WTC11 (cell line): Measurements from ENCODE around the gene WDR48.

Experiments used
- NR2C2 ChIP-seq: sonication (generic); formaldehyde crosslinking; IDR thresholded peaks from 2 replicates; pipeline ENCODE4 v1.8.0; 2022; ENCODE audit warnings: mild to moderate bottlenecking, missing genetic modification reagents
- TF ChIP-seq, protein P1 (sequence below): sonication (generic); formaldehyde crosslinking; IDR thresholded peaks from 2 replicates; pipeline ENCODE4 v1.8.1; 2022; ENCODE audit warnings: low read depth, missing genetic modification reagents, borderline replicate concordance
- TF ChIP-seq, protein P2 (sequence below): fragments of 200-600 bp; IDR thresholded peaks from 2 replicates; pipeline ENCODE4 v1.8.0; 2022; ENCODE audit warnings: antibody characterized with exemption
- TF ChIP-seq, protein P3 (sequence below): sonication (generic); formaldehyde crosslinking; IDR thresholded peaks from 2 replicates; pipeline ENCODE4 v1.8.1; 2023; ENCODE audit warnings: mild to moderate bottlenecking, missing genetic modification reagents, borderline replicate concordance

DNA sequence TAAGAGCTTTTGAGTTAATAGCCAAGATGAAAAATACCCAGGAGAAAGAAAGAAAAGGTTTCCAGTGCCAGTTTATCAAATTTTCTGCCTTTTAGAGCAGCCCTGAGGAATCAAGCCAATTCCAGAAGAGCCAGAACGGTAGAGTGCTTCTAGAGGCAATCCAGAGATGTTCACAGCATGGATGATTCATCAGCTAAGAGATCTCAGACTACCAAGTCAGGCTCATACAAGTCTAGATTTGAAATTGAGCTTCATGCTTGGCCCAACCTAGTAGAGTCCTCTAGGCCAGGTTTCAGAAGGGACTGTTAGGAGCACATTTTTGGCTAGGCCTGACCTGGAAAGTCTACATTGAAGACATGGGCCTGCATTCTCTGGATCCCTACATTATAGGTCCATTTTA is 15.5 kb downstream of the WDR48 start:
- TF ChIP-seq NR2C2, result no peak
- TF ChIP-seq, protein P1, sequence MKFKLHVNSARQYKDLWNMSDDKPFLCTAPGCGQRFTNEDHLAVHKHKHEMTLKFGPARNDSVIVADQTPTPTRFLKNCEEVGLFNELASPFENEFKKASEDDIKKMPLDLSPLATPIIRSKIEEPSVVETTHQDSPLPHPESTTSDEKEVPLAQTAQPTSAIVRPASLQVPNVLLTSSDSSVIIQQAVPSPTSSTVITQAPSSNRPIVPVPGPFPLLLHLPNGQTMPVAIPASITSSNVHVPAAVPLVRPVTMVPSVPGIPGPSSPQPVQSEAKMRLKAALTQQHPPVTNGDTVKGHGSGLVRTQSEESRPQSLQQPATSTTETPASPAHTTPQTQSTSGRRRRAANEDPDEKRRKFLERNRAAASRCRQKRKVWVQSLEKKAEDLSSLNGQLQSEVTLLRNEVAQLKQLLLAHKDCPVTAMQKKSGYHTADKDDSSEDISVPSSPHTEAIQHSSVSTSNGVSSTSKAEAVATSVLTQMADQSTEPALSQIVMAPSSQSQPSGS (CRISPR knock-in tag), result no peak
- TF ChIP-seq, protein P2, sequence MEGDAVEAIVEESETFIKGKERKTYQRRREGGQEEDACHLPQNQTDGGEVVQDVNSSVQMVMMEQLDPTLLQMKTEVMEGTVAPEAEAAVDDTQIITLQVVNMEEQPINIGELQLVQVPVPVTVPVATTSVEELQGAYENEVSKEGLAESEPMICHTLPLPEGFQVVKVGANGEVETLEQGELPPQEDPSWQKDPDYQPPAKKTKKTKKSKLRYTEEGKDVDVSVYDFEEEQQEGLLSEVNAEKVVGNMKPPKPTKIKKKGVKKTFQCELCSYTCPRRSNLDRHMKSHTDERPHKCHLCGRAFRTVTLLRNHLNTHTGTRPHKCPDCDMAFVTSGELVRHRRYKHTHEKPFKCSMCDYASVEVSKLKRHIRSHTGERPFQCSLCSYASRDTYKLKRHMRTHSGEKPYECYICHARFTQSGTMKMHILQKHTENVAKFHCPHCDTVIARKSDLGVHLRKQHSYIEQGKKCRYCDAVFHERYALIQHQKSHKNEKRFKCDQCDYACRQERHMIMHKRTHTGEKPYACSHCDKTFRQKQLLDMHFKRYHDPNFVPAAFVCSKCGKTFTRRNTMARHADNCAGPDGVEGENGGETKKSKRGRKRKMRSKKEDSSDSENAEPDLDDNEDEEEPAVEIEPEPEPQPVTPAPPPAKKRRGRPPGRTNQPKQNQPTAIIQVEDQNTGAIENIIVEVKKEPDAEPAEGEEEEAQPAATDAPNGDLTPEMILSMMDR, result no peak
- TF ChIP-seq, protein P3, sequence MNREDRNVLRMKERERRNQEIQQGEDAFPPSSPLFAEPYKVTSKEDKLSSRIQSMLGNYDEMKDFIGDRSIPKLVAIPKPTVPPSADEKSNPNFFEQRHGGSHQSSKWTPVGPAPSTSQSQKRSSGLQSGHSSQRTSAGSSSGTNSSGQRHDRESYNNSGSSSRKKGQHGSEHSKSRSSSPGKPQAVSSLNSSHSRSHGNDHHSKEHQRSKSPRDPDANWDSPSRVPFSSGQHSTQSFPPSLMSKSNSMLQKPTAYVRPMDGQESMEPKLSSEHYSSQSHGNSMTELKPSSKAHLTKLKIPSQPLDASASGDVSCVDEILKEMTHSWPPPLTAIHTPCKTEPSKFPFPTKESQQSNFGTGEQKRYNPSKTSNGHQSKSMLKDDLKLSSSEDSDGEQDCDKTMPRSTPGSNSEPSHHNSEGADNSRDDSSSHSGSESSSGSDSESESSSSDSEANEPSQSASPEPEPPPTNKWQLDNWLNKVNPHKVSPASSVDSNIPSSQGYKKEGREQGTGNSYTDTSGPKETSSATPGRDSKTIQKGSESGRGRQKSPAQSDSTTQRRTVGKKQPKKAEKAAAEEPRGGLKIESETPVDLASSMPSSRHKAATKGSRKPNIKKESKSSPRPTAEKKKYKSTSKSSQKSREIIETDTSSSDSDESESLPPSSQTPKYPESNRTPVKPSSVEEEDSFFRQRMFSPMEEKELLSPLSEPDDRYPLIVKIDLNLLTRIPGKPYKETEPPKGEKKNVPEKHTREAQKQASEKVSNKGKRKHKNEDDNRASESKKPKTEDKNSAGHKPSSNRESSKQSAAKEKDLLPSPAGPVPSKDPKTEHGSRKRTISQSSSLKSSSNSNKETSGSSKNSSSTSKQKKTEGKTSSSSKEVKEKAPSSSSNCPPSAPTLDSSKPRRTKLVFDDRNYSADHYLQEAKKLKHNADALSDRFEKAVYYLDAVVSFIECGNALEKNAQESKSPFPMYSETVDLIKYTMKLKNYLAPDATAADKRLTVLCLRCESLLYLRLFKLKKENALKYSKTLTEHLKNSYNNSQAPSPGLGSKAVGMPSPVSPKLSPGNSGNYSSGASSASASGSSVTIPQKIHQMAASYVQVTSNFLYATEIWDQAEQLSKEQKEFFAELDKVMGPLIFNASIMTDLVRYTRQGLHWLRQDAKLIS (CRISPR knock-in tag), result no peak
